ENCODE results near the gene TRAPPC14. TPM values are rescaled to one million over a fixed set of nuclear protein-coding genes. Genes with fewer than 3 reads are reported as not detected.
A peak's percentile ranks its signal among the peaks of the same experiment; 100 is the strongest.

Gene TRAPPC14
- total and polyA plus RNA-seq, 10 of the 15 experiments (the other 5 are each of a cell fraction or from before 2014, with no cell fraction given): 0.21 to 24.7 (median 7.5) TPM

GRCh38 chr7:100148559-100149328, 9.8 kb downstream of the TRAPPC14 start, which contains the start of gene LAMTOR4 (continued):
- no peak for TF ChIP-seq IRF4 (IDR thresholded peaks at IDR 0.05; ENCODE audit: low read depth, low read length)
- no peak for TF ChIP-seq JUNB (IDR thresholded peaks at IDR 0.05)
- no peak for TF ChIP-seq ZBTB4 (CRISPR knock-in tag; IDR thresholded peaks at IDR 0.05)
- peak; percentile 79 to 89; a peak in 3 of 4 replicates for TF ChIP-seq SRF (IDR thresholded peaks at IDR 0.05; ENCODE audit: low read depth in 2 of 2, low read length in 2 of 2)
- TF ChIP-seq ZNF274 (IDR thresholded peaks at IDR 0.05; ENCODE audit: insufficient read depth, insufficient read length): no peak
- peak in 1 of 2 experiments; percentile 26; a peak in 2 of 4 replicates for TF ChIP-seq IKZF2 (IDR thresholded peaks at IDR 0.05)
- no peak for TF ChIP-seq ATF3 (IDR thresholded peaks at IDR 0.05; ENCODE audit: borderline replicate concordance, extremely low read depth, low read depth, low read length)
- no peak for TF ChIP-seq FOXM1 (IDR thresholded peaks at IDR 0.05; ENCODE audit: low read depth, low read length)
- TF ChIP-seq HDAC2 (IDR thresholded peaks at IDR 0.05): no peak
- no peak for TF ChIP-seq STAT3 (IDR thresholded peaks at IDR 0.05; ENCODE audit: low read depth, low read length)
- TF ChIP-seq NR2C1 (IDR thresholded peaks at IDR 0.05): no peak
- TF ChIP-seq RCOR1 (conservative IDR thresholded peaks at IDR 0.05; ENCODE audit: low read depth, low read length): no peak
- peak; percentile 28; the same call in 1 of the 2 replicates for TF ChIP-seq TAF1 (IDR thresholded peaks at IDR 0.05; ENCODE audit: borderline replicate concordance, low read depth, low read length)
- TF ChIP-seq PRDM15 (CRISPR knock-in tag; IDR thresholded peaks at IDR 0.05): no peak
- TF ChIP-seq NFXL1 (IDR thresholded peaks at IDR 0.05; ENCODE audit: borderline replicate concordance): no peak

Data from GM12878 (cell line).